HepG2 (cell line): Measurements from ENCODE around the gene CAMSAP2. TPM values are rescaled to one million over a fixed set of nuclear protein-coding genes. Genes with fewer than 3 reads are reported as not detected.

ENCODE experiments used
- ATAC-seq: fragments of 200-7000 bp; cut with Tn5 transposase; 3 replicates; pipeline ENCODE4 v1.9.1; 2020; ENCODE audit warnings: mild to moderate bottlenecking, moderate library complexity
- BruUV-seq: library from RNA; stranded (reverse); fragments of 400-500 nt; replicated peaks from 2 replicates; lab custom pipeline; 2021; lab: Mats Ljungman, UMichigan
- CTCF ChIA-PET: fragments of 300-600 bp; formaldehyde crosslinking; extraction: SDS; loops from one replicate; lab custom pipeline; 2021; ENCODE audit warnings: low total read pairs, inconsistent platforms, low intra/inter-chr PET ratio; lab: Yijun Ruan, JAX
- POLR2A ChIA-PET: fragments of 350-600 bp; sonication (Branson Sonifier 250); formaldehyde crosslinking; loops from one replicate; lab custom pipeline; 2020; ENCODE audit warnings: antibody characterized with exemption, inconsistent platforms; lab: Yijun Ruan, JAX
- DNase-seq: peaks from one replicate; pipeline ENCODE4 v3.0.0-alpha.2; 2015; ENCODE audit warnings: low spot score
- FAIRE-seq: peaks from 3 replicates; lab custom pipeline; 2011; peaks lifted over from hg19 to GRCh38; lab: Jason Lieb, UNC
- H2AFZ ChIP-seq: one replicate; pipeline ENCODE4 v1.6.1; 2011; ENCODE audit warnings: low read length, inconsistent platforms
- H3K27ac ChIP-seq: fragments of 300-600 bp; 3 replicates; pipeline ENCODE4 v1.8.0; 2011; ENCODE audit warnings: mixed run types, mild to moderate bottlenecking, mixed read lengths, low read length, inconsistent platforms; ENCODE audit not compliant: insufficient read depth; ENCODE audit errors: extremely low read length
- H3K27me3 ChIP-seq, 2 experiments: fragments of 200-600 bp in 1 of 2; 2 replicates in 1 of 2; 3 replicates in 1 of 2; pipeline versions ENCODE4 v1.6.0 to v1.8.0; 2011; ENCODE audit warnings: low read length in 2 of 2, mild to moderate bottlenecking in 2 of 2, moderate library complexity in 2 of 2, inconsistent platforms in 1 of 2; ENCODE audit not compliant: insufficient read depth in 2 of 2, control insufficient read depth in 1 of 2
- H3K36me3 ChIP-seq, 2 experiments: fragments of 200-600 bp in 1 of 2; replicated peaks in 1 of 2; 2 replicates in 1 of 2; 3 replicates in 1 of 2; pipeline versions ENCODE4 v1.5.1 to v1.8.0; 2011; ENCODE audit warnings: low read length in 2 of 2, inconsistent platforms in 1 of 2; ENCODE audit not compliant: insufficient read depth in 2 of 2, control insufficient read depth in 1 of 2
- H3K4me1 ChIP-seq: 2 replicates; pipeline ENCODE4 v1.5.1; 2012; ENCODE audit warnings: low read length, inconsistent platforms; ENCODE audit not compliant: insufficient read depth
- H3K4me2 ChIP-seq: 2 replicates; pipeline ENCODE4 v1.6.0; 2011; ENCODE audit warnings: low read depth, low read length, inconsistent platforms
- H3K4me3 ChIP-seq, 3 experiments: fragments of 200-600 bp in 1 of 3; sonication (generic), shearing (Covaris generic) in 1 of 3; replicated peaks in 1 of 3; 2 replicates each; pipeline ENCODE4 v1.5.1; 2011 to 2016; ENCODE audit warnings: low read length in 3 of 3, inconsistent platforms in 2 of 3, low read depth in 2 of 3, mild to moderate bottlenecking in 2 of 3, control low read depth in 1 of 3, mixed read lengths in 1 of 3; ENCODE audit not compliant: insufficient read depth in 1 of 3
- H3K79me2 ChIP-seq: one replicate; pipeline ENCODE4 v1.6.1; 2011; ENCODE audit warnings: low read length, inconsistent platforms; ENCODE audit not compliant: insufficient read depth
- H3K9ac ChIP-seq: 2 replicates; pipeline ENCODE4 v1.6.0; 2011; ENCODE audit warnings: mild to moderate bottlenecking, low read depth, low read length, inconsistent platforms; ENCODE audit not compliant: insufficient read depth
- H3K9me3 ChIP-seq: 2 replicates; pipeline ENCODE4 v1.5.1; 2012; ENCODE audit warnings: mild to moderate bottlenecking, low read length
- H4K20me1 ChIP-seq: 2 replicates; pipeline ENCODE4 v1.6.0; 2011; ENCODE audit warnings: inconsistent platforms, mild to moderate bottlenecking, low read length, moderate library complexity; ENCODE audit not compliant: insufficient read depth
- AGO2 ChIP-seq: fragments of 200-400 bp; formaldehyde crosslinking; optimal IDR thresholded peaks from 2 replicates; pipeline ENCODE3; 2017; ENCODE audit warnings: mild to moderate bottlenecking, low read depth, low read length, moderate library complexity
- MAX ChIP-seq: IDR thresholded peaks from 2 replicates; pipeline ENCODE4 v1.6.1; 2012; ENCODE audit warnings: inconsistent platforms
- MIER3 ChIP-seq: IDR thresholded peaks from 2 replicates; pipeline ENCODE4 v1.6.1; 2016; ENCODE audit warnings: missing compliant biosample characterization, borderline replicate concordance
- PBX3 ChIP-seq: sonication (generic); formaldehyde crosslinking; IDR thresholded peaks from 2 replicates; pipeline ENCODE4 v1.8.1; 2023; ENCODE audit warnings: missing genetic modification reagents, inconsistent platforms, borderline replicate concordance
- PHF8 ChIP-seq: sonication (generic); formaldehyde crosslinking; IDR thresholded peaks from 2 replicates; pipeline ENCODE4 v1.5.0; 2020; ENCODE audit warnings: missing genetic modification reagents
- SAP130 ChIP-seq: IDR thresholded peaks from 2 replicates; pipeline ENCODE4 v1.6.1; 2016; ENCODE audit warnings: low read depth
- U2AF1 ChIP-seq: fragments of 200-400 bp; formaldehyde crosslinking; optimal IDR thresholded peaks from 2 replicates; pipeline ENCODE3; 2017; ENCODE audit warnings: mild to moderate bottlenecking, low read depth, low read length
- ZGPAT ChIP-seq: IDR thresholded peaks from 2 replicates; pipeline ENCODE4 v1.6.1; 2016; ENCODE audit warnings: mild to moderate bottlenecking
- ZNF280D ChIP-seq: sonication (generic); formaldehyde crosslinking; IDR thresholded peaks from 2 replicates; pipeline ENCODE4 v1.5.1; 2020; ENCODE audit warnings: mild to moderate bottlenecking, missing genetic modification reagents
- ZNF484 ChIP-seq: sonication (generic); formaldehyde crosslinking; IDR thresholded peaks from 2 replicates; pipeline ENCODE4 v1.5.1; 2020; ENCODE audit warnings: mild to moderate bottlenecking, low read depth, missing genetic modification reagents, borderline replicate concordance
- WGBS: methylation state at CpG from one replicate; pipeline ENCODE4 v1.1.6; 2017; ENCODE audit warnings: low lambda C conversion rate; 5-methylcytosine and 5-hydroxymethylcytosine counted together
- in situ Hi-C: cut with HindIII; loops from 2 replicates; pipeline ENCODE4 v1.10.0; 2017; ENCODE audit warnings: low pct_unique_long_range_greater_than_20kb; ENCODE audit not compliant: extremely low pct_ligation_motif_present
- intact Hi-C: fragments of 100-400 bp; cut with micrococcal nuclease; formaldehyde crosslinking; loops from one replicate; pipeline ENCODE4 v1.10.0; 2022; ENCODE audit not compliant: unreplicated experiment
- polyA plus RNA-seq, 8 experiments: library from polyadenylated mRNA; depleted of rRNA in 3 of 8; stranded (reverse) in 7 of 8; unstranded in 1 of 8; fragments of >200 nt; fragmentation: Illumina TruSeq in 4 of 8; extraction: Trizol in 4 of 8; gene quantifications; 2 replicates each; pipeline versions ENCODE4 v1.2.1 to v1.2.3, GENCODE V29; 2011 to 2016; ENCODE audit warnings: low read depth in 4 of 8, missing spikeins in 1 of 8, mixed read lengths in 1 of 8; ENCODE audit not compliant: insufficient read depth in 1 of 8
- total RNA-seq, 5 experiments: library from RNA; depleted of rRNA; stranded (reverse); fragments of >200 nt; fragmentation: Illumina TruSeq; extraction: Trizol; gene quantifications; 2 replicates each; pipeline ENCODE4 v1.2.3, GENCODE V29; 2016; ENCODE audit warnings: low read depth in 1 of 5

CAMSAP2 gene
- total and polyA plus RNA-seq, 2 of the 13 experiments (the other 11 are each of a cell fraction or from before 2014, with no cell fraction given) = 3.4 to 8.2 TPM

GRCh38 chr1:200740571-200741208 is 2.0 kb downstream of the CAMSAP2 start:
- Histone ChIP-seq H3K27ac (no peak overlapping the region), H3K27me3 (no peaks in the 10 kb centered on the region; a peak in 1 of 5 replicates), H2AFZ (no peak overlapping the region), H3K36me3 (no peaks in the 10 kb centered on the region), H3K4me1 (peaks cover 47% of the 10 kb centered on the region), H4K20me1 (0 out of 2 replicates have a peak, but pooled peaks cover 6% of the 10 kb centered on the region), H3K9ac (peak overlapping the region; percentile 20; the same call in 1 of the 2 replicates), H3K4me2 (peak overlapping the region; percentile 99), H3K79me2 (peaks cover 43% of the 10 kb centered on the region), H3K9me3 (no peaks in the 10 kb centered on the region), H3K4me3 (peak overlapping the region; percentile 80 to 93 (median 85); a peak in 5 of 6 replicates)
- BruUV-seq = no TSS peak
- CTCF ChIA-PET = no interaction called here
- POLR2A ChIA-PET = no interaction called here
- DNase-seq (no peak), ATAC-seq (no peak), FAIRE-seq (no peak)
- TF ChIP-seq SAP130 (0 out of 2 replicates have a peak, but pooled peaks have one; percentile 28), ZGPAT (CRISPR knock-in tag) (no peak)
- intact Hi-C loops = no loop called here
- in situ Hi-C loops = no loop called here
- WGBS = 14% methylated on average over 3 of the region's 3 CpGs

GRCh38 chr1:200741551-200742207 is 3.0 kb downstream of the CAMSAP2 start:
- no peak for FAIRE-seq
- ChIA-PET CTCF (no interaction called here), POLR2A (interaction anchor here (2.1 kb wide), 1 partner anchor 72 kb away, joined by 9 read pairs; the partner anchor contains the start of gene DDX59)
- Histone ChIP-seq H3K27me3 (no peaks in the 10 kb centered on the region; a peak in 1 of 5 replicates), H3K4me2 (peak overlapping the region; percentile 99), H3K4me3 (peak overlapping the region in 2 of 3 experiments; percentile 19 to 80; a peak in 2 of 6 replicates), H3K9me3 (no peaks in the 10 kb centered on the region), H3K79me2 (peaks cover 47% of the 10 kb centered on the region), H2AFZ (no peak overlapping the region), H4K20me1 (0 out of 2 replicates have a peak, but pooled peaks cover 6% of the 10 kb centered on the region), H3K27ac (no peak overlapping the region), H3K4me1 (peaks cover 47% of the 10 kb centered on the region), H3K36me3 (no peaks in the 10 kb centered on the region), H3K9ac (no peak overlapping the region)
- DNase-seq = no peak
- in situ Hi-C loops = no loop called here
- ATAC-seq = no peak
- intact Hi-C loops = no loop called here
- WGBS = 65% methylated on average over 3 of the region's 3 CpGs
- no TSS peak for BruUV-seq
- no peak for TF ChIP-seq PHF8 (CRISPR knock-in tag)
- no peak for TF ChIP-seq MIER3 (CRISPR knock-in tag)
- no peak for TF ChIP-seq PBX3 (CRISPR knock-in tag)
- no peak for TF ChIP-seq ZNF280D (CRISPR knock-in tag)
- no peak for TF ChIP-seq MAX
- no peak for TF ChIP-seq AGO2
- no peak for TF ChIP-seq ZNF484 (CRISPR knock-in tag)
- TF ChIP-seq U2AF1 = no peak
